ENCODE data around the gene AHDC1.

- TF ChIP-seq ZFP41 (tag by site-specific recombination; IDR thresholded peaks at IDR 0.05; ENCODE audit: borderline replicate concordance), result no peak
- TF ChIP-seq CTCF (tag by site-specific recombination; IDR thresholded peaks at IDR 0.05), result peak; percentile 85
- TF ChIP-seq ZBTB11 (tag by site-specific recombination; conservative IDR thresholded peaks at IDR 0.05; ENCODE audit: low read depth), result no peak
- TF ChIP-seq PBX3 (CRISPR knock-in tag; IDR thresholded peaks at IDR 0.05), result no peak
- no peak for TF ChIP-seq TCF7L2 (IDR thresholded peaks at IDR 0.05; ENCODE audit: borderline replicate concordance, low read depth, low read length)
- no peak for TF ChIP-seq ZNF580 (tag by site-specific recombination; IDR thresholded peaks at IDR 0.05)
- no peak for TF ChIP-seq MEIS1 (CRISPR knock-in tag; IDR thresholded peaks at IDR 0.05; ENCODE audit: borderline replicate concordance)
- no peak for TF ChIP-seq ZNF548 (tag by site-specific recombination; IDR thresholded peaks at IDR 0.05)
- TF ChIP-seq ZNF221 (tag by site-specific recombination; IDR thresholded peaks at IDR 0.05; ENCODE audit: borderline replicate concordance), result no peak
- TF ChIP-seq YY1 (tag by site-specific recombination; IDR thresholded peaks at IDR 0.05), result no peak
- no peak for TF ChIP-seq ATF2 (tag by site-specific recombination; IDR thresholded peaks at IDR 0.05; ENCODE audit: low read depth)
- no peak for TF ChIP-seq IKZF3 (tag by site-specific recombination; IDR thresholded peaks at IDR 0.05)
- no peak for TF ChIP-seq ZNF501 (tag by site-specific recombination; IDR thresholded peaks at IDR 0.05)
- TF ChIP-seq BCL11A (tag by site-specific recombination; IDR thresholded peaks at IDR 0.05; ENCODE audit: low read depth), result no peak
Measured at GRCh38 chr1:27556781-27557595, 47.0 kb downstream of the AHDC1 start.
